ENCODE measurements around the gene RNF157. TPM values are rescaled to one million over a fixed set of nuclear protein-coding genes. Genes with fewer than 3 reads are reported as not detected.

RNF157 gene
- total RNA-seq, 3 donors from 2014 or later = 3.1 to 7.8 (median 4.3) TPM

DNA sequence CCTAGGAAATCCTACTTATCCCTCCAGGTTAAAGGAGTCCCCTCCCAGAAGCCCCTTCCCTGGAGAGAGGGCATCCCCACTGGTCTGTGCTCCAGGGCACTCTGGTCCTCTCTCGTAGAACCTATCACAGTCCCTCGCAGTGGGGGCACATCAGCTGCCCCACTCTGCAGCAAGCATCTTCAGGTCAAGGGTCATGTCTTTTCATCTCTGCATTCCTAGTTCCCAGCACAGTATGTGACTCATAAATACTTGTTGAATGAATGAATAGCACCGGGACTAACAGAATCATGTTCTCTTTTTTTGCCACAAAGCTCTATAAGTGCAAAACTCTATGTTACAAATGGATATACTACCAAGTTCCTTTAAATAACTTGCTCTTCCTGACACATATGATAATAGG, 36.0 kb downstream of the RNF157 start:
- H3K4me3 ChIP-seq = no peak overlapping the region
- no peaks in the 10 kb centered on the region for H3K27me3 ChIP-seq
- TF ChIP-seq CTCF (IDR thresholded peaks at IDR 0.05) = no peak
- TF ChIP-seq POLR2A (IDR thresholded peaks at IDR 0.05) = no peak
- TF ChIP-seq POLR2AphosphoS5 (IDR thresholded peaks at IDR 0.05) = no peak
- no peaks in the 10 kb centered on the region for H3K36me3 ChIP-seq
- no peak for DNase-seq (ENCODE audit: low spot score in 2 of 2)
- intact Hi-C loops (cut with DNase I; ENCODE audit: low total_unique reads) = no loop called here
- H3K4me1 ChIP-seq = no peaks in the 10 kb centered on the region
- no peaks in the 10 kb centered on the region for H3K9me3 ChIP-seq
- no peak overlapping the region for H3K27ac ChIP-seq

GRCh38 chr17:76200354-76200753, 39.9 kb downstream of the RNF157 start:
- Histone ChIP-seq H3K27ac (no peak overlapping the region), H3K36me3 (no peaks in the 10 kb centered on the region), H3K4me3 (no peak overlapping the region), H3K9me3 (no peaks in the 10 kb centered on the region), H3K27me3 (no peaks in the 10 kb centered on the region), H3K4me1 (no peaks in the 10 kb centered on the region)
- no peak for TF ChIP-seq CTCF (IDR thresholded peaks at IDR 0.05)
- TF ChIP-seq POLR2A (IDR thresholded peaks at IDR 0.05) = no peak
- no peak for TF ChIP-seq POLR2AphosphoS5 (IDR thresholded peaks at IDR 0.05)
- intact Hi-C loops (cut with DNase I; ENCODE audit: low total_unique reads) = no loop called here
- no peak for DNase-seq (ENCODE audit: low spot score in 2 of 2)

- Histone ChIP-seq H3K9me3 (no peaks in the 10 kb centered on the region), H3K27ac (no peak overlapping the region), H3K4me3 (no peak overlapping the region), H3K4me1 (no peaks in the 10 kb centered on the region), H3K36me3 (no peaks in the 10 kb centered on the region), H3K27me3 (no peaks in the 10 kb centered on the region)
- no peak for TF ChIP-seq POLR2A (IDR thresholded peaks at IDR 0.05)
- no peak for TF ChIP-seq POLR2AphosphoS5 (IDR thresholded peaks at IDR 0.05)
- TF ChIP-seq CTCF (IDR thresholded peaks at IDR 0.05) = no peak
- intact Hi-C loops (cut with DNase I; ENCODE audit: low total_unique reads) = no loop called here
- DNase-seq (ENCODE audit: low spot score in 2 of 2) = no peak
Observed at GRCh38 chr17:76199469-76199868, 40.8 kb downstream of the RNF157 start.

DNA sequence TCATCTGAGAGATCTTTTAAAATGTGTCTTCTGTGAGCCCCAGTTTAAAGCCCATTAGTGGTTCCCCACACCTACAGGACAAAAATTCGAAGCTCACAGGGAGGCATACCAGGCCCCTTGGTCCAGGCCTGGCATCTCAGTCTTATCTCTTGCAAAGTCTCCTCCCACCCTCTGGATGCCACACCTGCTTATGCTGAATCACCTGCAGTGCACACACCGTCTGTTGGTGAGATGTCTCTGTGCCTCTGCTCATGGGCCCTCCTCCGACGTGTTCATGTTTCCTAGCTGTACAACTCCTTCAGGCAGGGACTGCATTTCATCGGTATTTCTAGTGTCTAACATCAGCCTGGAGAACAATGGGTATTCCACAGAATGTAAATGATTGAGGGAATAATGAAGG, 41.6 kb downstream of the RNF157 start:
- Histone ChIP-seq H3K4me1 (no peaks in the 10 kb centered on the region), H3K9me3 (no peaks in the 10 kb centered on the region), H3K27me3 (no peaks in the 10 kb centered on the region), H3K36me3 (no peaks in the 10 kb centered on the region), H3K27ac (no peak overlapping the region), H3K4me3 (no peak overlapping the region)
- TF ChIP-seq CTCF (IDR thresholded peaks at IDR 0.05) = no peak
- no peak for TF ChIP-seq POLR2A (IDR thresholded peaks at IDR 0.05)
- no peak for TF ChIP-seq POLR2AphosphoS5 (IDR thresholded peaks at IDR 0.05)
- no peak for DNase-seq (ENCODE audit: low spot score in 2 of 2)
- intact Hi-C loops (cut with DNase I; ENCODE audit: low total_unique reads) = no loop called here

- TF ChIP-seq POLR2AphosphoS5 (IDR thresholded peaks at IDR 0.05) = no peak
- no peak for TF ChIP-seq CTCF (IDR thresholded peaks at IDR 0.05)
- TF ChIP-seq POLR2A (IDR thresholded peaks at IDR 0.05) = no peak
- H3K4me1 ChIP-seq = no peaks in the 10 kb centered on the region
- no peaks in the 10 kb centered on the region for H3K36me3 ChIP-seq
- H3K27me3 ChIP-seq = no peaks in the 10 kb centered on the region
- H3K9me3 ChIP-seq = no peaks in the 10 kb centered on the region
- no peak overlapping the region for H3K27ac ChIP-seq
- H3K4me3 ChIP-seq = no peak overlapping the region
- intact Hi-C loops (cut with DNase I; ENCODE audit: low total_unique reads) = no loop called here
- DNase-seq (ENCODE audit: low spot score in 2 of 2) = no peak
Observed at GRCh38 chr17:76197911-76198310, 42.4 kb downstream of the RNF157 start.
